Stimulated activated CD4-positive, alpha-beta T cell treated with anti-CD3 and anti-CD28 coated beads, Interleukin-4, amount 100 ng/mL, for 1 hour (primary cell): ENCODE results near the gene PAK1.
"Not testable (repeated sequence)": the region's sequence is repeated elsewhere in the genome, so short reads cannot be mapped to it uniquely, and the experiment has no call there.

Source experiments
- DNase-seq: peaks from one replicate; pipeline ENCODE4 v3.0.0-alpha.2; 2020

The PAK1 gene

GRCh38 chr11:77473801-77474683 lies at the start of gene PAK1:
PAK1 (minus strand) TSS chr11:77474094; CDS start chr11:77392520, 81,574 bp downstream.
- DNase-seq, result peak; percentile 86

GRCh38 chr11:77522215-77522614 lies 48.3 kb upstream of the PAK1 start:
- no peak for DNase-seq

DNA sequence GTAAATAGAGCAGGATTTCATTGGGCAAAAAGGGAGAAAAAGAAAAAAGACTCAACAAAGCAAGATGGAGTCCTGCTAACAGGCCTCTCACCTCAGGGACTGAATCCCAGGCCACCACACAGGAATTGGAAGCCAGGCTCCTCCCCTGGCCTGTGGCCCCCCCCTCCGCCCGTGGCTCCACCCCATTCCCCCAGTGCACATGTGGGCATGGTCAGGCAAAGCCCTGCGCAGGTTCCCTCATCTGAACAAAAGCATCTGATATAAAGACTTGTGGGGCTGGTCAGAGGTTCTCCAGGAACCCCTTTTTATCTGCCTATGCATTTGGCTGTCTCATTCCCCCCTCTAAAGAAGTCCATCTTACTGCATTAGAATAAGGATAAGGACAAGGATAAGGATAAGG lies 46.0 kb upstream of the PAK1 start:
- no peak for DNase-seq

GRCh38 chr11:77518471-77518870 lies 44.6 kb upstream of the PAK1 start:
- DNase-seq, result no peak

GRCh38 chr11:77517753-77518152 lies 43.9 kb upstream of the PAK1 start:
- no peak for DNase-seq

- no peak for DNase-seq
These were observed 43.3 kb upstream of the PAK1 start for GRCh38 chr11:77517226-77517625.

DNA sequence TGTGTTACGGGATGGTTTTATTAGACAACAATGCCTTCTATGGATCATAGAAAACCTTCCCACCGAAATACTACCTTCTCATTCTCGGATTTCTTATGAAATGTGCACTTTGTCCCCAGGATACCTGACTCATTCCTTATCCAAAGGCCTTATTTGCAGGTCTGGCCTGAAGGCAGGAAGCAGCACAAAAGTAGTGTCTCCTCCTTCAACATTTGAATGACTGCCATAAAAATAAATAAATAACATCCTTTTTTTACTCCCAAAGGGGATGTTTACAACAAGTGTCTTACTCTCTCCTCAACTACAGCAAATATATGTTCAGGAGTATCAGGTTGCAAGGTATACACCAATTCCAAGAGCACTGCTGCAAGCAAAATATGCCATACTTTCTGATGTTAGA lies 41.6 kb upstream of the PAK1 start:
- DNase-seq, result no peak

GRCh38 chr11:77515063-77515462 lies 41.2 kb upstream of the PAK1 start:
- DNase-seq, result no peak

DNA sequence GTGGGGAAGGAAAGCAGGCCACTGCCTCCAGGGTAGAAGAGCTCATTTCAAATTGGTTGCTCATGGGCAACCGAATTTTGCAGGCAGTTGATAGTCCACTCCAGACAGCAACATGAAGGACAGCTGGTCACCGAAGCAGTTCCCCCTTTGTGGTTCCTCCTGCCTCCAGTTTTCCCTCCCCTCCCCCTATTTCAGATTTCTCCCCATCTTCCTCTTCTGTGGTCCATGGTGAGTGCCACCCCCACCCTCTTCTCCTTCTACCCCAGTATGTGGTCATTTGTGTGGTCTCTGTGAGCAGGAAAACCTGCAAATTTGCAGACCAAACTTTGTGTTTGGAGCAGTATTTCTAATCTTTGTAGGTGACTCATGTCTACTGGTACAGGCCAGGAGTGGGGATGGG lies 38.2 kb upstream of the PAK1 start:
- DNase-seq, result no peak

DNA sequence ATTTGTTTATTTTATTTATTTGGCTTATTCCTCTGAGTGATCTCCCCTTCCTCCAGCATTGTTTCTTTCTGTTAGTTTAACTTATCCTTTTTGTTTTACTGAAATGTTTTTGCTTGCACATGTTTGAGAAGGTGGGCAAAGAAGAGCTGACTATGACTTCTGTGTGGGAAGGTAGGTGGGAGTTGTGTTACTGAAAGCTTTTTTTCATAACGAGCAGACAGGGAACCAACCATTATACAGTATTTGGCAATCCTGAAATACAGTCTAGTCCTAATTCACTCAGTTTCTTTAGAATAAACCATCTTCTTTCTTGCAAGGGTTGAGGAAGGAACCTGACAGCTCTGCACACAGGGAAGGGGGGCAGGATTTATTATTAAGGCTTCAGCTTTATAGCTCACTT lies 37.0 kb upstream of the PAK1 start:
- no peak for DNase-seq

DNA sequence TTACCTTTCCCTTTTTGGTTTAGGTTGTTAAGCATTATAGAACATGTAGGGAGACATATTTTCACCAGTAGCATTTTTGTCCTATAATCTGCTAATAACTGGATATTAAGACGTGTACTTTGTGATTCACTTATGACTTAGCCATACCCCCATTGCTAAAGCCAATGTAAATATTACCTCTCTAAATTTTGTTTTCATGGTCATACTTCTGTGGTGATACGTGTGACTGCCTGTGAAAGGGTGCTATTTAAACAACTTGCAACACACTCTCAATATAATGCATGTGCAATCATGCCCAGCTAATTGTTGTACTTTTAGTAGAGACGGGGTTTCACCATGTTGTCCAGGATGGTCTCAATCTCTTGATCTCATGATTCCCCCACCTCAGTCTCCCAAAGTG lies 36.2 kb upstream of the PAK1 start:
- no peak for DNase-seq

- no peak for DNase-seq
These were observed 34.1 kb upstream of the PAK1 start for GRCh38 chr11:77508019-77508418.

- no peak for DNase-seq
These were observed 33.0 kb upstream of the PAK1 start for GRCh38 chr11:77506857-77507256.

DNA sequence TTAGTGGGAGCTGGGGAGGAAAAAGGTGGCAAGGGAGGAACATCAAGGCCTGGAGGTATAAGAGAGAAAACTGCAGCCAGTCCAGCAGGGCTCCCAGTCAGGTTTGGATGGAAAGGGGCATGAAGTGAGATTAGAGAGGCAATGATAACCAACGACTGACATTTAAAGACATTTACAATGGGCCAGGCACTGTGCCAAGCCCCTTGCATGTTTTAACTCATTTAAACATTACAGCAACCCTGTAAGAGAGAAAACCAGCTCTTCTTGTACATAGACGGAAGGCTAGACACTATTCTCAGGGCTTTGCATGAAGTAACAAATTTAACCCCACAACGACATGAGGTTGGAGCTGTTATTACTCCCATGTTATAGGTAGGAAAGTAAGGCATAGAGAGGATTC lies 32.1 kb upstream of the PAK1 start:
- DNase-seq, result no peak

GRCh38 chr11:77503006-77503405 lies 29.1 kb upstream of the PAK1 start:
- no peak for DNase-seq

DNA sequence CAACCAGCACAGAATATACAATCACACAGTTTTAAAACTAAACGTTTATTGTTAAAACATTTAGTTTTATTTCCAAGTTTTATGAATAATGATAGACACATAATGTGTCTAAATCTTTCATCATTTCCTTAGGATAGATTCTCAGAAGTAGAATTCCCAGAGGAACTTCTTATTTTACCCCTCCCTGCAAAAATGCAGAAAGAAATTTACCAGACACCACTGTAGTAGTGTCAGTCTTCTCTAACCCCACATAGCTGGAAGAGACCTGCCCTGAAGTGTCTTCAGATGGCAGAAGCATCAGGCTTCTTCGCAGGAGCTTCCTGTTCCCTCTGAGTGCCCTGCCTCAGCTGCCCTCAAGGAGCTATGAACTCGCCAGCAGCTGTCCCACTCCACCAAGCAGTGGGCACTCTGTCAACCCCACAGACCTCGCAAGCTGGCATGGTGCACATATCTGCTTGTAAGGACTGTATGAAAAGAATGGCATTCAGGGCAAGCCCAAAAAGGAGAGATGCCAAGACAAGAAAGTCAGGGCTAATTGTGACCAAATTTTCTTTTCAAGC lies 28.5 kb upstream of the PAK1 start:
- no peak for DNase-seq

- no peak for DNase-seq
These were observed 27.9 kb upstream of the PAK1 start for GRCh38 chr11:77501758-77502157.

DNA sequence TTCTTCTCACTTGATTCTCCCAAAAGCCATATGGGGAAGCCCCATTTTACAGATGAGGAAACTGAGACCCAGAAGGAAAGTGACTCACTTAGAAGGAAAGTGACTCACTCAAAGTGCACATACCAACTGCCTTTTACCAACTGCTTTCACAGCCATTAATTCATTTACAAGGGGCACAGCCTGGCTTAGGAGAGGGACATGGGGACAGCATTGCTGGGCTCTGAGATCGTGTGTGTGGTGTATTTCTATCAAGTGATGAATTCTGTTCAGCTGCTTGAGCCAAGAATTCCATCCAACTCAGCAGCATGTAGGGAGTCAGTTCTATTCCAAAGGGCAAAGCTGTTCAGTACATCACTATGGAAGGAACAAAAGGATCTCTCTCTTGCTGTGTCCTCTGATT lies 23.5 kb upstream of the PAK1 start:
- DNase-seq, result no peak

GRCh38 chr11:77495526-77495925 lies 21.6 kb upstream of the PAK1 start:
- DNase-seq, result no peak

GRCh38 chr11:77490035-77490434 lies 16.1 kb upstream of the PAK1 start:
- DNase-seq, result not testable (repeated sequence)

DNA sequence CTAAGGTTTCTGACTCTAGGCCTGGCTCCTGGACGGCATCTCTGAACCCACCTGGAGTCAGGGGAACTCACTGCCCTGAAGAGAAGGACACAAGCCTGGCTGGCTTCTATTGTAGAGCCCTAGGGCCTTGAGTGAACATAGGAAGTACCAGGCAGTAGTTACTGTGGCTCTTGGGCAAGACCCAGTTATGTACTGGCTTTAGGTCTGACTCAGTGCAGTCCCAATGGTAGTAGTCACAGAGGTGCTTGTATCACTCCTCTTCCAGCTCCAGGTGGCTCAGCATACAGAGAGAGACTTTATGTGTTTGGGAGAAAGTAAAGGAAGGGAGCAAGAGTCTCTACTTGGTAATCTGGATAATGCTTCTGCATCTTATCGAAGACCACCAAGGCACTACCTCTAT lies 13.9 kb upstream of the PAK1 start:
- no peak for DNase-seq

GRCh38 chr11:77479746-77480352 lies 6.0 kb upstream of the PAK1 start:
- DNase-seq, result no peak

DNA sequence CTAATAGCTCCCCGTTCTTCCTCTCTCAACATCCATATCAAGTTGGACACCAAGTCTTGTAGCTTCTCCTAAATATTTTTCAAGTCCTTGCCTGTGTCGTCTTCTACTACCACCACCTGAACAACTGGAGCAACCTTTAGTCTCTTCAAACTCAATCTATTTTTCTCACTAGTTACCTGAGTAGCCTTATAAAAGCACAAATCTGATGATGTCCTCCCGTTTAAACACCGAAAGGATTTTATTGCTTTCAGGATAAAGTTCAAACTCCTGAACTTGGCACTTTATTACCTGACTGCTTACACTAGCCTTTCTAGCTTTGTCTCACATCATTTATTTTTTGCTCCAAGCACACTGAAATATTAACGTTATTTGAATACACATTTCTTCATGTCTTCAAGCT lies 1.3 kb upstream of the PAK1 start:
- DNase-seq, result no peak

DNA sequence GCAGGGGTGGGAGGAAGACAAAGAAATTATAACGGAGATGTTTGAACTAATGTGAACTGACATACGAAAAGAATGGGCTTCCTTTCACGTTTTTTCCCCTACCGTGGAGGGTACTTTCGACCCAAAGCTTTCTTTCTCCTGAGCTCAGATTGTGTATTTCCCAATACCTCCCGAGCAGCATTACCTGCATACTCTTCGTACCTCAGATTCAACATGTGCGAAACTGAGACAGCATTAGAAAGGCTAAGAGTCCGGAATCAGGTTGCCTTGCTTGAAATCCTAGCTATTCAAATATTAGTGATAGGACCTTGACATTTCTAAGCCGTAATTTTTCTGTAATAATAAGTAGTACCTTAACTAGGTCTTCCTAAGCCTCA lies 778 bp upstream of the PAK1 start:
- no peak for DNase-seq
